Measurements from ENCODE around the gene GRK6.

DNA sequence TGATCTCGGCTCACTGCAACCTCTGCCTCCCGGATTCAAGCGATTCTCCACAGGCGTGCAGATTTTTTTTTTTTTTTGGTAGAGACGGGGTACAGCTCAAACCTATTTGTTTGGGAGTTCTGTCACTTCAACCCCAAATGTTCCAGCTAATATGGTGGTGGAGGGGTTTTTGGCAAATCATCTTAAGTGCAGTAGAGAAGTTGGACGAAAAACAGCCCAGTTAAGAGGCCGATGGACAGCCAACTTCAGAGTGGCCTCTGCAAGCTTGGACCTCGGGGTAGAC, 19.4 kb downstream of the GRK6 start:
- TF ChIP-seq EP300 (IDR thresholded peaks at IDR 0.05) (no peak), CTCF (IDR thresholded peaks at IDR 0.05) (no peak), POLR2A (IDR thresholded peaks at IDR 0.05) (no peak), POLR2AphosphoS5 (IDR thresholded peaks at IDR 0.05) (no peak)
